ENCODE measurements around the gene TRAF2.

TRAF2 gene

DNA sequence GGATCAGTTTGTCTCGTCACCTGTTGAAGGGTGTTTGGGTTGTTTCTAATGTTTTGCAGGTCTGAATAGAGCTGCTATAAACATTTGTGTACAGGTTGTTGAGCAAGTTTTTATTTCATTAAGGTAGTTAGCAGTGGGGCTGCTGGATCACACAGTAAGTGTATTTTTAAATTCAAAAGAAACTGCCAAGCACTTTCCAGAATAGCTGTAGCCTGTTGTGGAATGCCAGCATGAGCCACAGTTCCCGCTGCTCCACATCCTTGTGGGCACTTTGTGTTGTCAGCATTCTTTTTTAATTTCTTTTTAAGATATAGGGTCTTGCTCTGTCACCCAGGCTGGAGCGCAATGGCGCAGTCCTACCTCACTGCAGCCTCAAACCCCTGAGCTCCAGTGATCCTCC, 43.7 kb downstream of the TRAF2 start:
- in situ Hi-C loops (cut with MboI; ENCODE audit: low sequenced_read_pairs): no loop called here

DNA sequence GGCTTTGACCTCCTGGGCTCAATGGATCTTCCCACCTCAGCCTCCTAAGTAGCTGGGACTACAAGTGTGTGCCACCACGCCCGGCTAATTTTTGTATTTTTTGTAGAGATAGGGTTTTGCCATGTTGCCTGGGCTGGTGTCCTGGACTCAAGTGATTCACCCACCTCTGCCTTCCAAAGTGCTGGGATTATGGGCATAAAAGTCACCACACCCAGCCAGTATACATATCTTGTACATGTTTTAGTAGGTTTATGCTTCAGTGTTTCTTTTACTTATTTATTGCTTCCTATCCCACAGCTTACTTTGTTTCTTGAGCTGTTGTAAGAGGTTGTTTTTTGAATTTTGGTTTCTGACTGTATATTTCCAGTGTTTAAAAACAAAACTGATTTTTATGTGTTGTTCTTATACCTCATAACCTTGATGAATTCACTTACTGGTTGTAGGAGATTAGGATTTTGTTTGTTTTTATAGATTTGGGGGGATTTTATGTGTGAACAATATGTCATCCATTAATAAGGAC, 45.4 kb downstream of the TRAF2 start:
- in situ Hi-C loops (cut with MboI; ENCODE audit: low sequenced_read_pairs): no loop called here

DNA sequence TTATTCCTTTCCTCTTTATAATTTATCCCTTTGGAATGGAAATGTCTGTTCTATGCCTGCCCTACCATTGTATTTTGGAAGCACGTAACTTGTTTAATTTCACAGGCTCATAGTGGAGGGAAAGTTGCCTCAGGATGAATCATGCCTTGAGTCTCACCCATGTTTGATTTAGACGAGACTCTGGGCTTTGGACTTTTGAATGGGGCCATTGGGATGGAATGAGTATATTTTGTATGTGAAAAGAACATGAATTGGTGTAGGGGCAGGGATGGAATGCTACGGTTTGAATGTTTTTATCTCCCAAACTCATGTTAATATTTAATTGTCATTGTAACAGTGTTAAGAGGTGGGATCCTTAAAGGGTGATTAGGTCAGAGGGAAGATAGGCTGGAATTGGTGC, 48.0 kb downstream of the TRAF2 start:
- in situ Hi-C loops (cut with MboI; ENCODE audit: low sequenced_read_pairs): no loop called here

DNA sequence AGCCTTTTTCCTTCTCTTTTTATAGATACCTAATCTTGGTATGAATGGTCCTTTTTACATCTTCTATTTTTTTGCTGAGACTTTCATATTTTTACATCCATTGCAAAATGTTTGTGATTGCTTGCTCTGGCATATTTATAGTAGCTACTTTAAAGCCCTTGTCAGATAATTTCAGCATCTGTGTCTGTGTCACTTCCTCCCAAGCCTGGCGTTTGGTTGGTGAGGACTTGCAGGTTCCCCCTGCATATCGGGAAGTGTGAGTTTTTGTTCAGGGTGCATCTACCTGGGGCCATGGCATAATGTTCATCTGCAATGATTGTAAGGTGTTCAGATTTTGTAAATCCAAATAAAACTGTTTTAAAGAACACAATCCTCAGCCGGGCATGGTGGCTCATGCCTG, 49.3 kb downstream of the TRAF2 start:
- in situ Hi-C loops (cut with MboI; ENCODE audit: low sequenced_read_pairs): no loop called here

DNA sequence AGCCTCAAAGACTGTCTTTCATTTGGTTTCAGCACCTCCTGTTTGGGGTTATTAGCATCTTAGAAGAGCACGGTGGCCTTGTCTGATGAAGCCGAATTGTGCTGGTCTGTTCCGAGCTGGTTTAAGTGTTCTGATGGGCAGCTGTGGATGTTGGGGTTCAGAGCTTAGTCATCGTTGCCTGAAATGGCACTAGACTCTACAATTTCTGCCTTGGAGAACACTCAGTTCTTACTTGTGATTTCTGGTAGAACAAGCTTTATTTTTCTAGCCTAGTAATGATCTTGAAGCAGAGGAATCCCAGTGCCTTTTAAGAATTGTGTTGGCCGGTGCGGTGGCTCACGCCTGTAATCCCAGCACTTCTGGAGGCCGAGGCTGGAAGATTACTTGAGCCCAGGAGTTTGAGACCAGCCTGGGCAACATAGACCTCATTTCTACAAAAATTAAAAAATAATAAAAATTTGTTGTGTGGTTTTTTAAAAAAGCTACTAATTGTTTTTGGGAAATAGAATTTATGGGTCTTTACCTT, 50.4 kb downstream of the TRAF2 start:
- in situ Hi-C loops (cut with MboI; ENCODE audit: low sequenced_read_pairs): no loop called here

DNA sequence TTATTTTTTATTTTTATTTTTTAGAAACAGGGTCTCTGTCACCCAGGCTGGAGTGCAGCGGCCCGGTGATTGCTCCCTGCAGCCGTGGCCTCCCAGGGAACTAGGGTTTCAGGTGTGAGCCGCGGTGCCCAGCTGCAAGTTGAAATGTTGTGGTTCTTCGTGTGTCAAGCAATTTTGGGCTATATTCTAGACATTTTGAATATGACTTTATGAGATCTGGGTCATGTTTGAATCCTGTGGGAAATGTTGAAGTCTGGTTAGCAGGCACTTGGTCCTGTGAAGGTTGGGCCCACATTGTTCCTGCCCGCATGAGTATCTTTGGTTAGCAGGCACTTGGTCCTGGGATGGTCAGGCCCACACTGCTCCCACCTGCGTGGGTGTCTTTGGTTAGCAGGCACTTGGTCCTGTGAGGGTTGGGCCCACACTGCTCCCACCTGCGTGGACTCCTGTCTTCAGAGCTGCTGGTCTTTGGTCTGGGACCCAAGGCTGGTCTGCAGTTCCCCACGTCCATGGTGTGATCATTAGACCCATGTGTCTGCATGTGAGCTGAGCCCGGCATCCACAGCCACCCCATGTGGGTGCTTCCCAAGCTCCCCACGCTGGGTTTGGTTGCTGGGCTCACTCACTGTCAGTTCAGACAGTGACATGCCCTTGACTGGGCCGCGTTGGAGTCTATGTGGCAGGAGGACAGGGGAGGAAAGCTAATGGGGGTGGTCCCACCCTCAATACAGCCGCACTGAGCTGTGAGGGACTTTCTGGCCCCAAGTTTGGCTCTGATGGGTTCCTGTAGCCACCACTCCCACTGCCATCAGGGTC, 51.1 kb downstream of the TRAF2 start:
- in situ Hi-C loops (cut with MboI; ENCODE audit: low sequenced_read_pairs): no loop called here

DNA sequence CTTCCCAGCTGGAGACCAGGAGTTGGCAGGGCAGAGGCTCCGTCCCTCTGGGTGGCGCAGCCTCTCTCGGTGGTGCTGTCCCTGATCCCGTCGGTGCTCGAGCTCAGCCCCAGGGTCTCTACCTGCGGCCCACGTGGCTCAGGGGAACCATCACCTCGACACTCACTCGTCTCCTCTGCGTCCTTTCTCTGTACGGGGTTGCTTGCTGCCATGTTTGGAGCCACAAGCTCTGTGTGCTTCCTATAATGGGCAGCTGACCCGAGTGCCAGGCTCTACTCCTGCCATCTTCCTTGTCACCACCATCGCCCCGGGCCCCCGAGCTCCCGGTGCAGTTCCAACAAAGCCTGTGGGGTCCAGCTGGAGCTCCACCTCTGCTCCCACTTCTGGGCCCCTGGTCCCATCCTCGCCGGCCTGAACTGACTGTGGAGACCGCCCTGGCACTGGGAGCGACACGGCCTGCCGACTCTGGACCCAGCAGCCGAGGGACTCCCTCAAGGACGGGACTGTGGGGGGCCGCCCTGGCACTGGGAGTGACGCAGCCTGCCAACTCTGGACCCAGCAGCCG, 53.2 kb downstream of the TRAF2 start:
- in situ Hi-C loops (cut with MboI; ENCODE audit: low sequenced_read_pairs): no loop called here

DNA sequence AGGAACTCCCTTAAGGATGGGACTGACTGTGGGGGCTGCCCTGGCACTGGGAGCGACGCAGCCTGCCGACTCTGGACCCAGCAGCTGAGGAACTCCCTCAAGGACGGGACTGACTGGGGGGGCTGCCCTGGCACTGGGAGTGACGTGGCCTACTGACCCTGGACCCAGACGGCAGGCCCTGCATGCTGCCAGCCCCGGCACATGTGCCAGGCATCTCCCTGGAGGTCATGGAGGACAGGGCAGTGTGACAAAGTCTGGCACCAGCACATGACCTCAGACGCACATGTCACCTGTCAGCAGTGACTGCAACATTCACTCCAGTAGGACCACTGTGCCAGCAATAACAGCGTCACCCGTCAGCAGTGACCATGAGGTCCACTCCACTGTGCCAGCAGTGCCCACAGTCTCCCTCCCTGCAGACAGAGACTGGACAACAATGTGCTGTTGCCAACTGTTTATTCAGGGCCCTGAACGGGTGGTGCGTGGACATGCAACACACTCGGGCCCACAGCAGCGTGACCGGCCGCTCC, 53.7 kb downstream of the TRAF2 start:
- in situ Hi-C loops (cut with MboI; ENCODE audit: low sequenced_read_pairs): no loop called here

DNA sequence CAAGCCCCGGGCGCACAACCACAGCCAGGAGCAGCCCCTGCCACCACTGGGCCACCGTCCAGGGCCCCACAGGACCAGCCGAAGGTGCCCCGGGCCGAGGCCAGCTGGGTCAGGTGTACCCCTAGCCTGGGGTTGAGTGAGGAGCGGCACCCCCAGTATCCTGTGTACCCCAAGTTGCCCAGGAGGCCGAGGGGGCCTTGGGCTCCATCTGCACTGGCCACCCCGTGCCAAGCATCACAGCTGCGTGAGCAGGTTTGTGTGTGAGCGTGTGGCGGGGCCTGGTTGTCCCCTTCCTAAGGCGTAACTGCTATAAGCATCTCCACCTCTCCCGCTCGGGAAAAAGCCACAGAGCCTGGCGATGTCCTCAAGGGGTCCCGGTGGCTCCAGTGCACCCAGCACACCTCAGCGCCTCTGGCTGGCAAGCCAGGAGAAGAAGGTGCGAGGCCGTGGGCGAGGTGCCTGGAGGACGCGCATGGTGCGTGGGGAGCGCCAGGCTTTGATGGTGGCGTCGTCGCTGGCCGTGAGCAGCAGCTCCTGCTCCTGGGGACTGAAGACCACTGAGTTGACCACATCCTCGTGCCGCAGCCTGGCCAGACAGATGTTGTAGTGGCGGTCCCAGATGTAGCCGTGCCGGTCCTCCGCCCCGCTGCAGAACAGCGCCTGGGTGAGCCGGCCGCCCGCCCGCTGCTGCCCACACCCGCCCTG, 54.4 kb downstream of the TRAF2 start:
- in situ Hi-C loops (cut with MboI; ENCODE audit: low sequenced_read_pairs): no loop called here

DNA sequence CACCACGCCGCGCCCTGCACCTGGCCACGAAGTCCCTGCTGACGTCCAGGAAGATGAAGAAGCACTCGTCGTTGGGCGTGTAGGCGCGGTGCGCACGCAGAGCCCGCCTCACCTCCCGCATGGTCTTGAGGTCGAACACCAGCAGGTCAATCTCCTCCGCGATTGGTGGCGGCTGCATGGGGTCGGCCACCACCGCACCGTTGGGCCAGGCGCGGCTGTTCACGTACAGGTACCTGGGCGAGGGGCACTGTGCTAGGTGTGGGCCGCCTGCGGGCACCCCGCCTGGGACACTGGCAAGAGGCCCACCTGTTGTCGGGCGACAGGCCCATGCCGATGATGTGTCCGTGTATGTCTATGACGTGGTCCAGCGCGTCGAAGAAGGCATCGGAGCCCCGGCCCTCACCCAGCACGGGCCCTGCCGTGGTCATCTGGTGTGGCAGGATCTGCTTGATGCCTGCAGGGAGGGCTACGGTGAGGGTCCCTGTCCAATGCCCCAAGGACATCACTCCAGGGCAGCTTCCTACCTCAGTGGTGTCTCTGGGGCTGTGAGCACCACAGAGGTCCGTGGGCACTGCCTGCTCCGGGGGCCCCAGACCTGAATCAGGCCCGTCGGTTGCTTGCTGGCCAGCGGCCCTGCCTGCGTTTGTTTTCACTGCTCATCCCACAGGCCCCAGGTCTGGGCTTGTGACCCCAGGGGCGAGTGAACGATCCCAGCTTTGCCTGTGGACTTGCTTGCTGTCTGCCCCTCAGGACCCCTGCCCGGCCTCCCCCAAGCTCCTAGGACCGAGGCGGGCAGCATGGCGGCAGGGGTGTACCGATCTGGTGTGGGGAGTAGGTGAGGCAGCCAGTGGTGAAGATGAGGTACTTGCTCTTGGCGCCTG, 55.2 kb downstream of the TRAF2 start:
- in situ Hi-C loops (cut with MboI; ENCODE audit: low sequenced_read_pairs): no loop called here

DNA sequence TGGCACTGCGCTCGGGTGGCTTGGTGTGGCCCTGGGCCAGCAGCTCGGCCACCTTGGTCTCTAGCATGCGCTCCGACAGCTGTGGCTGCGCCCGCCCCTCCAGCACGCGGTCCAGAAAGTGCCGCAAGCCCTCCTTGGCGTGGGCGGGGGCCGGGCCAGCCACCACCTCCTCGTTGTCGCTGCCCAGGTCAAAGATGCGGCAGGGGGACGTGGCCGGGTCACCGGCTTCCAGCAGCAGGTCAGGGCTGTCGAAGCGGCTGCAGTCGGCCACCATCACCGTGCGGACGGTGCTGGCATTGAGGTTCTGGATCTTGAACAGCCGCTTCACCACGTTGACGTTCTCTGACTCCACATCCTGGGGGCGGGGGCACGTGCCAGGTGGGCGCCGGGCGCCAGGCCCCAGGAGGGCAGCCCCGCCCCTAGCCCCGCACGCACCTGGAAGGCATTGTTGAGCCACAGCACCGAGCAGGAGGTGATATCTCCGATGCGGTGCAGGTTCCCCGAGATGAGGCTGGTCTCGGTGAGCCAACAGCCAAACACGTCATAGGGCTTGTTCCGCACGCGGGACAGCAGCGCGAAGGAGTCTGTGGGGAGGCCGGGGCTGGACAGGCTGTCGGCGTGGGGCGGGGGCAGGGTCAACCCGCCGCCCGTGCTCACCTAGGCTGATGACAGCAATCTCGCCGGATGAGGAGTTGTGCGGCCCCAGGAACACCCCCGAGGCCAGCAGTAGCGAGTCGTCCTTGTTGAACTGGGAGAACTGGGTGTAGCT, 56.0 kb downstream of the TRAF2 start:
- in situ Hi-C loops (cut with MboI; ENCODE audit: low sequenced_read_pairs): no loop called here

DNA sequence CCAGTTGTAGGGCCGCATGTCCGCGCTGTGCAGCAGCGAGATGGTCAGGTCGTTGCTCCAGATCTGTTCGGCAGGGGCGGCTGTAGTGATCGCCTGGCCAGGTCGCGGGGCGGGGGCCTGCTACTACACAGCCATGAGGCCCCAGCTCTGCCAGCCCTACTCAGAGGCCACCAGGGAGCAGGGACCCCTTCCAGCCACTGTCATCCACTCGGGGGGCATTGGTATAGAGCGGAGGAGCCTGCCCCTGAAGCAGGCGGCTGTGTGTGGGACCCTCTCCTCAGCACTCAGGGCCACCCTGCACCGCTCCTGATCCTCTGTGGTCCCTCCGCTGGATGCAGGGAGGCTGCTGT, 56.5 kb downstream of the TRAF2 start:
- in situ Hi-C loops (cut with MboI; ENCODE audit: low sequenced_read_pairs): no loop called here

DNA sequence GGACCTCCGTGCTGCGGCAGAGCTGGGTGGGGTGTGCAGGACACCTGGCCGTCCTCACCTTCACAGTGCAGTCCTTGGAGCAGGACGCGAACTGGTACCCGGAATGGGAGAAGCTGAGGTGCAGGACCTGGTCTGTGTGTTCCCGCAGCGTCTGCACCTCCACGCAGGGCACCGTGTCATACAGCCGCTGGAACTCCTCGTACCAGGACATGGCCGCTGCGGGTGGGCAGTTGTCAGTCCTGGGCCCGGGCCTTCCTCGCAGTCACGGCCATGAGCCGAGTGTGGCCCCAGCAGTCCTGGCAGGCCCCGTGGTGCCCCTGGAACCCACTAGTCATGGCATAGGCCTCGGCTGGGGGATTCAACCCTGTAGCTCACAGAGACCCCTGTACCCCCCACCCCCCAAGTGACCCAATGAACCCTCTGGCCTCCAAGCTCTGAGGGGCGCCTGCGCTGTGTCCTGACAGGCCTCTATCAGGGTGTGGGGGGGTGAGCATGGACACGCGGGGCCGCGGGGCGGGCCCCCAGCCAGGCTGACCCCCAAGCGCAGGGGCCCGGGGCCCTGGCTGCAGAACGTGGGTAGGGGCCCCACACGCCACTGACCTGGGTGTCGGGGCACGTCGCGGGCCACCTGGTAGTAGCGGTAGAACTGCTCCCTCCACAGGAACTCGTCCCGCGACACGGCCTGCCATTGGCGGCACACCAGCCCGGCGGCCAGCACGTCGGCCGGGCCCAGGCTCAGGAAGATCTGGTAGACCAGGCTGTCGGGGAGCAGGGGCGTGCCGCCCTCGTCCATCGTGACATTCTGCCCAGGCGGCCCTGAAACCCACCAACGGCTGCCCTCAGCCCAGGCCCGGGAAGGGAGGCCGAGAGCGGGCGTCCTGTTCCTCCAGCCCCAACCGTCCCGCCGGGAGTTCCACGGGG, 57.2 kb downstream of the TRAF2 start:
- in situ Hi-C loops (cut with MboI; ENCODE audit: low sequenced_read_pairs): no loop called here

DNA sequence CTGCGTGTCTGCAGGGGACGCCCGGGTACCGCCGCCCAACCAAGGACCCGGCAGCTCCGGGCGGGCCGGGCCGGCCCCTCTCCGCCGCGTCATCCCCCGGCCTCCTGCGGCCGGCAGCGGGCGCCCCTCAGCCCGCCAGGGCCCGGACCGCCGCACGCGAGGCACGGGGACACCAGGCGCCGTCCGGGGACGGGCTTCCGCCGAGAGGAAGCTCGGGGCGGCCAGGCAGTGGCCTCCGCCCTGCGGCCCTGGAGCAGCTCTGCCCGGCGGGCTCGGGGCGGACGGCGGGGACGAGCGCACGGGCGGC, 57.8 kb downstream of the TRAF2 start:
- in situ Hi-C loops (cut with MboI; ENCODE audit: low sequenced_read_pairs): no loop called here

DNA sequence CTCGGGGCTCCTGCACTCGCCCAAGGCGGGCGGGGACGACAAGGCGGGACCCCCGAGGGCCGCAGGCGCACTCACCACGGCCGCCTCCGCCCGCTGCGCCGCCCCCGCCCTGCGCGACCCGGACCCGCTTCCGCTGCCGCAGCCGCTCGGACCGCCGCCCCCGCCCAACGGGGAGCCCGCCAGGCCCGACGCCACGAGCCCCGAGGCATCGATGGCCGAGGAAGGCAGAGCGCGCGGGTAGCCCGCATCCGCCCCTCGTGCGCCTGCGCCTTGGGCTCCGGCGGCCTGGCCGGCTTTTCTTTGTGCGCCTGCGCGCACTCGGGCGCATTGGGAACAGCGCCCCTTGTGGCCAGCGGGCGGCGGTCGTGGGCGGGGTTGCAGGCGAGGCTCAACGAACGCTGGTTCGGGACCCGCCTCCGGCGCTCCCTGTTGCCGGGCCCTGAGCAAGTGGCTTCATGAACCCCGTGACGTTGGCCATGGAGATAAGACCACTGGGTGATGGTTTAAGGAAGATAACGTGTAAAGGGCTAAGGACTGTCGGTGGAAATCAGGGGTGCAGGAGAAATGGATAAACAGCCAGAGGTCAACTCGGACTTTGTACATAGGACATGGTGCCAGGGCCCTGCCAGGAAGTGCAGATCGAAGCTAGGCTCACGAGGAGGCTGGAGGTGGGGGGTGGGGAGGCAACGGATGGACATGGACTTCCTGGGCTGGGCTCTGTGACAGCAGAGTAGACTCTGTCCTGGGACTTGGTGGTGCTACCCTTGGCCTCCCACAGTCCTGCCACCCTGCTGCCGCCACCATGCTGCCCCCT, 58.4 kb downstream of the TRAF2 start, which contains the start of the genes C8G and FBXW5:
C8G (plus strand) TSS at position 725 of the 814 bp plus-strand sequence; CDS start at position 803, 78 bp downstream.
FBXW5 (minus strand) TSS at position 220 of the 814 bp plus-strand sequence. CDS start 655 bp downstream, outside the sequence.
- in situ Hi-C loops (cut with MboI; ENCODE audit: low sequenced_read_pairs): no loop called here

DNA sequence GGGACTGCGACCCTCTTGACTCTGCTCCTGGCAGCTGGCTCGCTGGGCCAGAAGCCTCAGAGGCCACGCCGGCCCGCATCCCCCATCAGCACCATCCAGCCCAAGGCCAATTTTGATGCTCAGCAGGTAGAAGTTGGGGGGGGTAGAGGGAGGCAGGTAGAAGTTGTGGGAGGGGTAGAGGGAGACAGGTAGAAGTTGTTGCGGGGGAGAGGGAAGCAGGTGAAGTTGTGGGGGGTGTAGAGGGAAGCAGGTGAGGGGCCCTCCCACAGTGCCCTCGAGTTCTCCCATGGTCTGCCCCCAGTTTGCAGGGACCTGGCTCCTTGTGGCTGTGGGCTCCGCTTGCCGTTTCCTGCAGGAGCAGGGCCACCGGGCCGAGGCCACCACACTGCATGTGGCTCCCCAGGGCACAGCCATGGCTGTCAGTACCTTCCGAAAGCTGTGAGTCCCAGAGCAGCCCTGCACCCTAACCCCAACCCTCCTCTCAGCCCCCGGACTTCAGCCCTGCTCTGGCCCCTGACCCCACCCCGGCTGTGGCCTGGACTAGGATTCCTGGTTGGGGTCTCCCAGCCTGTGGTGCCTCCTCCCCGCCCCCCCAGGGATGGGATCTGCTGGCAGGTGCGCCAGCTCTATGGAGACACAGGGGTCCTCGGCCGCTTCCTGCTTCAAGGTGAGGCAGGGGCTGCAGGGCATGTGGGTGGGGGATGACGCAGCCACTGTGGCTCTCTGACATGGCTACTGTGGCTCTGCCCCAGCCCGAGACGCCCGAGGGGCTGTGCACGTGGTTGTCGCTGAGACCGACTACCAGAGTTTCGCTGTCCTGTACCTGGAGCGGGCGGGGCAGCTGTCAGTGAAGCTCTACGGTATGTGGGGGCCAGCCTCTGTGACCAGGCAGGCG, 59.3 kb downstream of the TRAF2 start:
- in situ Hi-C loops (cut with MboI; ENCODE audit: low sequenced_read_pairs): no loop called here
